SK-N-SH (cell line): Measurements from ENCODE around the gene ZNF580. TPM values are rescaled to one million over a fixed set of nuclear protein-coding genes. Genes with fewer than 3 reads are reported as not detected.

ENCODE experiments used
- CTCF ChIA-PET: fragments of 300-600, 350-600 bp; formaldehyde crosslinking; extraction: SDS; loops from one replicate; lab custom pipeline; 2021; lab: Yijun Ruan, JAX
- POLR2A ChIA-PET: fragments of 350-600 bp; sonication (Branson Sonifier 250); formaldehyde crosslinking; extraction: SDS; loops from one replicate; lab custom pipeline; 2020; ENCODE audit warnings: antibody characterized with exemption, inconsistent platforms; lab: Yijun Ruan, JAX
- DNase-seq: peaks from one replicate; pipeline ENCODE4 v3.0.0; 2012
- H2AFZ ChIP-seq: fragments of 200-600 bp; sonication (generic); 2 replicates; pipeline ENCODE4 v1.8.1; 2016; ENCODE audit warnings: antibody characterized with exemption, mild to moderate bottlenecking, low read depth
- H3F3A ChIP-seq: fragments of 200-600 bp; sonication (generic); replicated peaks from 2 replicates; pipeline ENCODE3; 2016; ENCODE audit warnings: antibody characterized with exemption, mild to moderate bottlenecking; ENCODE audit not compliant: insufficient read depth
- H3K27ac ChIP-seq, 2 experiments: fragments of 200-500 bp in 1 of 2; fragments of 200-600 bp in 1 of 2; sonication (Bioruptor generic) in 1 of 2; sonication (generic), shearing (Covaris generic) in 1 of 2; 2 replicates each; pipeline versions ENCODE4 v1.5.1 to v1.6.1; 2014 to 2016; ENCODE audit warnings: low read depth in 2 of 2, inconsistent platforms in 1 of 2, low read length in 1 of 2, mild to moderate bottlenecking in 1 of 2, mixed read lengths in 1 of 2
- H3K27me3 ChIP-seq: fragments of 200-600 bp; sonication (generic), shearing (Covaris generic); 2 replicates; pipeline ENCODE4 v1.6.1; 2016; ENCODE audit warnings: mixed run types; ENCODE audit not compliant: insufficient read depth
- H3K36me3 ChIP-seq, 2 experiments: fragments of 200-500 bp in 1 of 2; fragments of 200-600 bp in 1 of 2; sonication (Bioruptor generic) in 1 of 2; sonication (generic) in 1 of 2; replicated peaks in 1 of 2; 2 replicates each; pipeline versions ENCODE3 to v1.5.1; 2014 to 2016; ENCODE audit warnings: low read length in 1 of 2, mild to moderate bottlenecking in 1 of 2; ENCODE audit not compliant: insufficient read depth in 2 of 2, control insufficient read depth in 1 of 2
- H3K4me1 ChIP-seq, 2 experiments: fragments of 200-500 bp in 1 of 2; fragments of 200-600 bp in 1 of 2; sonication (Bioruptor generic) in 1 of 2; sonication (generic), shearing (Covaris generic) in 1 of 2; 2 replicates each; pipeline versions ENCODE4 v1.5.1 to v1.6.1; 2014 to 2016; ENCODE audit warnings: low read depth in 1 of 2, low read length in 1 of 2, mixed run types in 1 of 2; ENCODE audit not compliant: insufficient read depth in 2 of 2, control insufficient read depth in 1 of 2
- H3K4me2 ChIP-seq: fragments of 200-600 bp; sonication (generic), shearing (Covaris generic); 2 replicates; pipeline ENCODE4 v1.6.1; 2017; ENCODE audit warnings: mixed run types
- H3K4me3 ChIP-seq, 2 experiments: fragments of 200-500 bp in 1 of 2; fragments of 200-600 bp in 1 of 2; sonication (Bioruptor generic) in 1 of 2; sonication (generic), shearing (Covaris generic) in 1 of 2; 2 replicates each; pipeline versions ENCODE4 v1.5.1 to v1.8.1; 2014 to 2016; ENCODE audit warnings: low read depth in 2 of 2, inconsistent platforms in 1 of 2, low read length in 1 of 2, mild to moderate bottlenecking in 1 of 2, mixed read lengths in 1 of 2, moderate library complexity in 1 of 2
- H3K79me2 ChIP-seq: fragments of 200-600 bp; sonication (generic); 2 replicates; pipeline ENCODE4 v1.8.1; 2017; ENCODE audit warnings: mild to moderate bottlenecking; ENCODE audit not compliant: insufficient read depth
- H3K9ac ChIP-seq: fragments of 200-600 bp; sonication (generic); 2 replicates; pipeline ENCODE4 v1.6.1; 2017; ENCODE audit warnings: mixed run types
- H3K9me2 ChIP-seq: fragments of 200-600 bp; sonication (generic); 2 replicates; pipeline ENCODE4 v1.6.1; 2017; ENCODE audit warnings: mixed run types
- H3K9me3 ChIP-seq: fragments of 200-600 bp; sonication (generic); 2 replicates; pipeline ENCODE4 v1.6.1; 2017; ENCODE audit warnings: mixed run types, mild to moderate bottlenecking, moderate library complexity
- H4K20me1 ChIP-seq: fragments of 200-600 bp; sonication (generic); 2 replicates; pipeline ENCODE4 v1.6.1; 2017; ENCODE audit warnings: mild to moderate bottlenecking, mixed run types; ENCODE audit not compliant: insufficient read depth
- CHD2 ChIP-seq: fragments of 150-350 bp; IDR thresholded peaks from 2 replicates; pipeline ENCODE4 v1.6.1; 2018; ENCODE audit warnings: low read length; ENCODE audit not compliant: partially characterized antibody
- FOXM1 ChIP-seq: IDR thresholded peaks from 2 replicates; pipeline ENCODE4 v1.4.0; 2012; ENCODE audit warnings: low read depth, mild to moderate bottlenecking
- GABPA ChIP-seq: IDR thresholded peaks from 2 replicates; pipeline ENCODE4 v1.4.0; 2012; ENCODE audit warnings: low read depth, mild to moderate bottlenecking
- JUND ChIP-seq: IDR thresholded peaks from 2 replicates; pipeline ENCODE4 v1.4.0; 2012
- MEF2A ChIP-seq: IDR thresholded peaks from 2 replicates; pipeline ENCODE4 v1.4.0; 2012; ENCODE audit warnings: low read depth, borderline replicate concordance
- NFIC ChIP-seq: IDR thresholded peaks from 2 replicates; pipeline ENCODE4 v1.4.0; 2012; ENCODE audit warnings: borderline replicate concordance
- NRF1 ChIP-seq: IDR thresholded peaks from 2 replicates; pipeline ENCODE4 v1.6.1; 2012; ENCODE audit warnings: low read depth, mild to moderate bottlenecking, low read length
- PBX3 ChIP-seq: IDR thresholded peaks from 2 replicates; pipeline ENCODE4; 2012
- POLR2AphosphoS5 ChIP-seq: IDR thresholded peaks from 2 replicates; pipeline ENCODE4 v1.6.1; 2012; ENCODE audit warnings: low read depth, low read length
- RCOR1 ChIP-seq: fragments of 150-350 bp; IDR thresholded peaks from 2 replicates; pipeline ENCODE4 v1.6.1; 2017; ENCODE audit warnings: antibody characterized with exemption, low read length
- SIN3A ChIP-seq: IDR thresholded peaks from 2 replicates; pipeline ENCODE4 v1.6.1; 2012; ENCODE audit warnings: low read depth, mild to moderate bottlenecking, low read length, moderate library complexity, borderline replicate concordance
- SMC3 ChIP-seq: IDR thresholded peaks from 2 replicates; pipeline ENCODE4 v1.6.1; 2012; ENCODE audit warnings: low read depth, low read length, improper control_type of control experiment
- TAF1 ChIP-seq: IDR thresholded peaks from 2 replicates; pipeline ENCODE4 v1.6.1; 2012; ENCODE audit warnings: low read depth, mild to moderate bottlenecking, low read length, moderate library complexity, borderline replicate concordance
- TCF12 ChIP-seq: IDR thresholded peaks from 2 replicates; pipeline ENCODE4 v1.4.0; 2012
- TEAD4 ChIP-seq: IDR thresholded peaks from 2 replicates; pipeline ENCODE4 v1.4.0; 2012; ENCODE audit warnings: mild to moderate bottlenecking, borderline replicate concordance; ENCODE audit not compliant: insufficient read depth
- USF1 ChIP-seq: IDR thresholded peaks from 2 replicates; pipeline ENCODE4 v1.4.0; 2012; ENCODE audit warnings: low read depth, borderline replicate concordance
- YY1 ChIP-seq: IDR thresholded peaks from 2 replicates; pipeline ENCODE4 v1.4.0; 2012; ENCODE audit warnings: low read depth, mild to moderate bottlenecking
- WGBS: methylation state at CpG from one replicate; pipeline ENCODE4 v1.1.6; 2017; ENCODE audit warnings: low lambda C conversion rate; 5-methylcytosine and 5-hydroxymethylcytosine counted together
- polyA plus RNA-seq, 3 experiments: library from polyadenylated mRNA; depleted of rRNA; stranded (reverse); fragments of >200 nt; gene quantifications; 2 replicates each; pipeline ENCODE4 v1.2.3, GENCODE V29; 2012

The ZNF580 gene
- polyA plus RNA-seq, 1 of the 3 experiments (the other 2 are of a cell fraction): 21.9 TPM

- ChIA-PET POLR2A (no interaction called here), CTCF (interaction anchor here (1.2 to 3.9 kb wide), 3 partner anchors 12 to 37 kb away, joined by 3 to 22 read pairs (median 7); no protein-coding TSS in a partner anchor)
- peak overlapping the region; percentile 86 for H3K9ac ChIP-seq
- H3F3A ChIP-seq: peaks cover 38% of the 10 kb centered on the region
- H3K27ac ChIP-seq: peak overlapping the region; percentile 85 to 88; a peak in 3 of 4 replicates
- no peaks in the 10 kb centered on the region for H4K20me1 ChIP-seq
- H3K4me3 ChIP-seq: peak overlapping the region; percentile 53 to 81
- peaks cover 21 to 47% of the 10 kb centered on the region in 2 experiments; a peak in 2 of 4 replicates for H3K4me1 ChIP-seq
- H3K79me2 ChIP-seq: peaks cover 77% of the 10 kb centered on the region
- no peak overlapping the region for H2AFZ ChIP-seq
- no peaks in the 10 kb centered on the region for H3K9me2 ChIP-seq
- TF ChIP-seq GABPA: no peak
- no peak for TF ChIP-seq SMC3
- TF ChIP-seq NFIC: no peak
- TF ChIP-seq CHD2: no peak
- no peak for TF ChIP-seq TEAD4
- no peak for TF ChIP-seq YY1
- no peak for TF ChIP-seq USF1
- TF ChIP-seq TAF1: no peak
- no peak for TF ChIP-seq MEF2A
- no peak for TF ChIP-seq PBX3
- no peak for TF ChIP-seq FOXM1
- no peak for TF ChIP-seq SIN3A
- no peak for TF ChIP-seq JUND
- no peak for TF ChIP-seq TCF12
- no peak for TF ChIP-seq RCOR1
- DNase-seq: no peak
- no peaks in the 10 kb centered on the region for H3K27me3 ChIP-seq
- H3K36me3 ChIP-seq: peaks cover 3 to 13% of the 10 kb centered on the region in 2 experiments
- 0% methylated on average over 13 of the region's 15 CpGs for WGBS
- H3K9me3 ChIP-seq: no peaks in the 10 kb centered on the region
- peak overlapping the region; percentile 95 for H3K4me2 ChIP-seq
Observed at GRCh38 chr19:55643887-55644176, 3.0 kb downstream of the ZNF580 start.

- Histone ChIP-seq H3K4me1 (peaks cover 21 to 49% of the 10 kb centered on the region in 2 experiments; a peak in 2 of 4 replicates), H3K9me2 (no peaks in the 10 kb centered on the region), H4K20me1 (no peaks in the 10 kb centered on the region), H3K27ac (peak overlapping the region in 1 of 2 experiments; percentile 88; a peak in 3 of 4 replicates), H3K4me3 (peak overlapping the region; percentile 53 to 81), H3K36me3 (peaks cover 3 to 13% of the 10 kb centered on the region in 2 experiments), H2AFZ (no peak overlapping the region), H3K4me2 (peak overlapping the region; percentile 95), H3K9ac (peak overlapping the region; percentile 86), H3K27me3 (no peaks in the 10 kb centered on the region), H3F3A (peaks cover 34% of the 10 kb centered on the region), H3K9me3 (no peaks in the 10 kb centered on the region), H3K79me2 (peaks cover 73% of the 10 kb centered on the region)
- no peak for TF ChIP-seq NRF1
- TF ChIP-seq POLR2AphosphoS5: peak; percentile 23; the same call in 1 of the 2 replicates
- peak; percentile 9 for DNase-seq
- ChIA-PET POLR2A (no interaction called here), CTCF (interaction anchor here (1.2 to 3.9 kb wide), 4 partner anchors 10 to 38 kb away, joined by 3 to 22 read pairs (median 6); no protein-coding TSS in a partner anchor)
- 47% methylated on average over 12 of the region's 12 CpGs for WGBS
Observed at GRCh38 chr19:55644191-55644833, 3.5 kb downstream of the ZNF580 start.
